Muscle of leg (tissue), 11 donors: ENCODE data around the gene AQP1. TPM values are rescaled to one million over a fixed set of nuclear protein-coding genes. Genes with fewer than 3 reads are reported as not detected.

Source experiments
- DNase-seq: peaks from one replicate; pipeline ENCODE4 v3.0.0; 2013
- H3K27ac ChIP-seq: one replicate; pipeline ENCODE4 v1.5.1; 2013; ENCODE audit warnings: mild to moderate bottlenecking, low read length, control low read depth
- H3K27me3 ChIP-seq: one replicate; pipeline ENCODE4 v1.6.1; 2013; ENCODE audit warnings: low read length; ENCODE audit not compliant: control insufficient read depth, insufficient read depth
- H3K36me3 ChIP-seq: one replicate; pipeline ENCODE4 v1.6.1; 2013; ENCODE audit warnings: low read length; ENCODE audit not compliant: control insufficient read depth, insufficient read depth
- H3K4me1 ChIP-seq: one replicate; pipeline ENCODE4 v1.6.1; 2013; ENCODE audit warnings: low read length; ENCODE audit not compliant: control insufficient read depth, insufficient read depth
- H3K4me3 ChIP-seq: one replicate; pipeline ENCODE4 v1.5.1; 2013; ENCODE audit warnings: low read length, control low read depth
- H3K9me3 ChIP-seq: replicated peaks from 2 replicates; pipeline ENCODE4 v1.6.1; 2013; ENCODE audit warnings: low read depth, low read length; ENCODE audit not compliant: control insufficient read depth
- WGBS: methylation state at CpG from one replicate; pipeline ENCODE4 v1.1.5; 2013; ENCODE audit warnings: missing lambda C conversion rate; ENCODE audit not compliant: insufficient coverage; 5-methylcytosine and 5-hydroxymethylcytosine counted together
- polyA plus RNA-seq, 8 donors: library from polyadenylated mRNA; unstranded; fragments of 120-200 nt; gene quantifications; one replicate each; pipeline versions ENCODE4 v1.2.1 to v1.2.3, GENCODE V29; 2013; ENCODE audit warnings: inconsistent platforms in 1 of 8, low replicate concordance in 1 of 8; ENCODE audit not compliant: insufficient read length in 8 of 8, insufficient read depth in 1 of 8
- total RNA-seq: library from RNA; stranded (reverse); fragments of 120-200 nt; gene quantifications from one replicate; pipeline ENCODE4 v1.2.4, GENCODE V29; 2013

AQP1 gene
- total and polyA plus RNA-seq, 9 donors = 76.5 to 109 (median 87.6) TPM

DNA sequence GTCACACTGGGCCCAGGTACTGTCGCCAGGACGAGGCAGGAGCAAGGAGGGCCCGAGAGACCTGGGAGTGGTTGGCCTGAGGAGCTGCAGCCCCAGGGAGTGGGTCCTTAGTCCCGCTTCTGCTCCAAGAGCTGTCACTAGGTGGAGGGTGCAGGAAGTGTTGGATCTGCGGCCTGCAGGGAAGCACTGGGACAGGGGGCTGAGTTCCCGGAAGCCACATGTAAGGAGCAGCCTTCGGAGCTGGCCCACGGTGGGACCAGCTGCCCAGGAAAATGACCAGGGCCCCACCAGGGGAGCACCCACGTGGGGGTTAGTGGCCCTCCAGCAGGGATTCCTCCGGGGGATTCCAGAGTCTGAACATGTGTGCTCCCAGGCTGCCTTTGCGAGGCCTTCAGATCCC, 9.2 kb upstream of the AQP1 start:
- Histone ChIP-seq H3K4me3 (no peak overlapping the region), H3K36me3 (no peaks in the 10 kb centered on the region), H3K4me1 (peaks cover 56% of the 10 kb centered on the region), H3K27ac (no peak overlapping the region), H3K9me3 (no peaks in the 10 kb centered on the region), H3K27me3 (peaks cover 2% of the 10 kb centered on the region)
- 89% methylated on average over 11 of the region's 11 CpGs for WGBS
- DNase-seq = no peak

DNA sequence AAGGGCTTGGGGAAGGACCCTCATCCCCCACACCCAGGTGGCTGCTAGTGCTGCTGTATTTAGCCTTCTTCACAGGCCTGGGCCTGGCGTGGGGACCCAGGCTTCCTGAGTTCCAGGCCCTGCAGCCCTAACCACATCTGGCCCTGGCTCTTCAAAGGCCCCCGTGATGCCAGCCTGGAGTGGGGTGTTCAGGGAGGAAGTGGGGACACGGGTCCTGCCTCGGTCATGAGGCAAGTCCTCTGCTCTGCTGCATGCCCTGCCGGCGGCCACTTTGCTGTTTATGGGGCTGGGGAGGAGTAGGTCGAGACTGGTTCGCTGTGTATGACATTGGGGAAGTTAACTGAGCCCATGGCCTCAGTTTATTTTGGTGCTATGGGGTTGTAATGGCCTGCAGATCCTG, 8.5 kb upstream of the AQP1 start:
- 100% methylated on average over 7 of the region's 8 CpGs for WGBS
- Histone ChIP-seq H3K27ac (no peak overlapping the region), H3K4me1 (peaks cover 58% of the 10 kb centered on the region)

DNA sequence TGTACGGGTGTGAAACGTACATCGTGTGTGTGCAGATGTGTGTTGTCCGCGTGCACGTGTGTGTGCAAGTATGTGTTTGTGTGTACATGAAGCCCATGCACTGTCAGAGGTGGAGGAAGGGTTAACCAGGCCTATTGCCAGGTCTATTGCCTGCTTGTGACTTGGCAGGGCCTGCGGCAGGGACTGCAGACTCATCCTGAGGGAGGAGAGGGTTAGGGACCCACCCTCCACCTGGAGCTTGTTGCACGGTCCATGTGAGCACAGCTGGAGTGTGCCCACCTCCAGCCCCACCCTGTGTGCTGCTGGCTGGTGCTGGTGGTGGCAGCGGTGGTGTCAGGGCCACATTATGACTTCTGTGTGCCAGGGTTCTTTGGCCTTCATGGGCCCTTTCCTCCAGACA, 7.1 kb upstream of the AQP1 start:
- 0% methylated on average over 1 of the region's 9 CpGs for WGBS

More for the DNA sequence above, 8.5 kb upstream of the AQP1 start:
- DNase-seq = no peak
- no peak overlapping the region for H3K4me3 ChIP-seq
- H3K36me3 ChIP-seq = no peaks in the 10 kb centered on the region
- no peaks in the 10 kb centered on the region for H3K9me3 ChIP-seq
- H3K27me3 ChIP-seq = peaks cover 2% of the 10 kb centered on the region

DNA sequence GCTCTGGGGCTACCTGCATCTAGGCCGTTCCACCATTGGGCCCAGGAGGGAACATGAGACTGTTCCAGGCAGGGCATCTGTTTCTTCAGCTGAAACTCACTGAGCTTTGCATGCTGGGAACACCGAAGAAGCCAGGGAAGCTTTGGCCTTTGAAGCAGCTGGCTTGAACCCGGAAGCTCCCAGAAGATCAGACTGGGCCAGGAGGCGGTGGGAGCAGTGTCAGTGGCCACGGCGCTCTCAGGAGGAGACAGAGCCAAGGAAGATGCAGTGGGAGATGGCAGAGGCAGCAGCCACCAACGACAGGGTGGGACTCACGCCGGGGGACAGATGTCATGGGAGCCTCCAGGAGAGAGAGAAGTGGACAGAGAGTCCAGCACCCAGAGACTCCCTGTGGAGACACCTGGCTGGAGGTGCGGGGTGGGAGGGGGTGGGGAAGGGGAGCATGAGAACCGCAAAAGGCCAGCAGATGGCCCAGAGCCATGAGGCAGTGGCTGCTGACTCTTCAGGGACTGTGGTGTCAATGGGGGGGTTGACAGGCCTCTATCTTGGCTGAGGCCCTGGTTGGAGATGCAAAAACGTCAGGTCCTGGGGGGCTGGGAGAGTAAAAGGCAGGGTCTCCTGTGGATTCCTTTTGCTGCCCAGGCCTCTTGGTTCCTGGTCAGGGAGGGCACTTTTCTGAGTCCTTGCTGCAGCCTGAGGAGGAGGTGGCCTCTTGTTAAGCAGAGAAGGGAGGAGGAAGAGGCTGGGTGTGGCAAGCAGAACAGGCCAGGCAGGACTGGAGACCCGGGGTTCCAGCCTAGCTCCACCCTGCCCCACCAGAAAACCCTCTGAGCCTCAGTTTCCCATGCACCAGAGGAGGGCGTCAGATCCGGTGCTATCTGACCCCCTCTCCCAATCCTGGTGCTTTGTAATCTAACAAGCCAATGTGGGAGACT, 6.3 kb upstream of the AQP1 start:
- no peak overlapping the region for H3K27ac ChIP-seq

More for the DNA sequence above, 7.1 kb upstream of the AQP1 start:
- no peak for DNase-seq
- Histone ChIP-seq H3K27me3 (no peaks in the 10 kb centered on the region), H3K9me3 (no peaks in the 10 kb centered on the region), H3K27ac (no peak overlapping the region), H3K36me3 (no peaks in the 10 kb centered on the region), H3K4me1 (peaks cover 64% of the 10 kb centered on the region), H3K4me3 (no peak overlapping the region)

DNA sequence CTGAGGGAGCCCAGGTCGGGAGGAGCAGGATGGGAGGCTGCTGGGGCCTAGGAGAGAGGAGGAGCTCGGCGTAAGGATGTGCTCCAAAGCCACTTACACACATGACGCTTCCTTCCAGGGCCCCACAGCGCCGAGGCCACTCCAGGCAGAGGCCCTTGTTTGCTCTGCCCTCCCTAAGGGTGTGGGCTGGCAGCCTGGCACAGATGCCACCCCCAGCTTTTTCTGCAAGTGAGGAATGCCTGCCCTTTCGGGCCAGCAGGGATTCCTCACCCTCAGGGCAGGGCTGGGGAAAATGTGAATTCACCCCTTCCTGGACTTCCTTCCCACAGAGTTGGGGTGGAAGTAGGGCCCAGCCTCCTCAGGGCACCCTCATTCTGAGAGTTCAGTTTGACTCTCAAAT, 5.6 kb upstream of the AQP1 start:
- H3K4me3 ChIP-seq = no peak overlapping the region
- H3K27me3 ChIP-seq = no peaks in the 10 kb centered on the region
- H3K4me1 ChIP-seq = peaks cover 68% of the 10 kb centered on the region
- no peaks in the 10 kb centered on the region for H3K9me3 ChIP-seq
- WGBS = 65% methylated on average over 5 of the region's 7 CpGs
- DNase-seq = no peak
- H3K27ac ChIP-seq = no peak overlapping the region
- no peaks in the 10 kb centered on the region for H3K36me3 ChIP-seq

More for the DNA sequence above, 6.3 kb upstream of the AQP1 start:
- no peak for DNase-seq
- Histone ChIP-seq H3K9me3 (no peaks in the 10 kb centered on the region), H3K27me3 (no peaks in the 10 kb centered on the region), H3K36me3 (no peaks in the 10 kb centered on the region), H3K4me3 (no peak overlapping the region), H3K4me1 (peaks cover 64% of the 10 kb centered on the region)
- 49% methylated on average over 12 of the region's 15 CpGs for WGBS

DNA sequence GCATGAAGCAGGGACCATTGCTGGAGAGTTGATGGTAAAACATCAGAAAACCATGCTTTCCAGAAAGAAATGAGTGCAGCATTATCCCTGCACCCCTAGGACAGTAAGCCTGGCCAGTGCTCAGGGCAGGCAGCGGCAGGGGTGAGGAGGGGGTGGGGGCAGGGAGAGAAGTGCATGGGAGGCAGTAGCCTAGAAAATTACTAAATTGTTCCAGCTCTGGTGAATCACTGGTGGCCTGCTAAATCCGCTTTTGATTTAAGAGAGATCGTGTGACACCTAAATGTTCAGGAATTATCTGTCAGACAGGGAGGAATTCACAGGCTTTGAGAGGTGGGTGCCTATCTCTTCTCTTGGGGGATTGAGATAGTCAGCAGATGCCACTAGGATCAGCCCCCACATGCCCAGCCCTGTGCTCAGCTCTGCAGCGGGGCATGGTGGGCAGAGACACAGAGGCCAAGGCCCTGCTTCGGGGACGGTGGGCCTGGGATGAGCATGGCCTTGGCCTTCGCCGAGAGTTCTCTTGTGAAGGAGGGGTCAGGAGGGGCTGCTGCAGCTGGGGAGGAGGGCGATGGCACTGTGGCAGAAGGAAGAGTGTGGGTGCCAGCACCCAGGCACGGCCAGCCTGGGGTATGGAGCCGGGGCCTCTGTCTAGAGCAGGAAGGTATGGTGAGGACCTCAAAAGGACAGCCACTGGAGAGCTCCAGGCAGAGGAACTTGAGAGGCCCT, 5.0 kb upstream of the AQP1 start:
- WGBS = 79% methylated on average over 11 of the region's 11 CpGs
- H3K36me3 ChIP-seq = no peaks in the 10 kb centered on the region
- no peaks in the 10 kb centered on the region for H3K9me3 ChIP-seq
- H3K4me1 ChIP-seq = peaks cover 74% of the 10 kb centered on the region
- H3K4me3 ChIP-seq = no peak overlapping the region
- H3K27me3 ChIP-seq = no peaks in the 10 kb centered on the region
- no peak overlapping the region for H3K27ac ChIP-seq
- no peak for DNase-seq

DNA sequence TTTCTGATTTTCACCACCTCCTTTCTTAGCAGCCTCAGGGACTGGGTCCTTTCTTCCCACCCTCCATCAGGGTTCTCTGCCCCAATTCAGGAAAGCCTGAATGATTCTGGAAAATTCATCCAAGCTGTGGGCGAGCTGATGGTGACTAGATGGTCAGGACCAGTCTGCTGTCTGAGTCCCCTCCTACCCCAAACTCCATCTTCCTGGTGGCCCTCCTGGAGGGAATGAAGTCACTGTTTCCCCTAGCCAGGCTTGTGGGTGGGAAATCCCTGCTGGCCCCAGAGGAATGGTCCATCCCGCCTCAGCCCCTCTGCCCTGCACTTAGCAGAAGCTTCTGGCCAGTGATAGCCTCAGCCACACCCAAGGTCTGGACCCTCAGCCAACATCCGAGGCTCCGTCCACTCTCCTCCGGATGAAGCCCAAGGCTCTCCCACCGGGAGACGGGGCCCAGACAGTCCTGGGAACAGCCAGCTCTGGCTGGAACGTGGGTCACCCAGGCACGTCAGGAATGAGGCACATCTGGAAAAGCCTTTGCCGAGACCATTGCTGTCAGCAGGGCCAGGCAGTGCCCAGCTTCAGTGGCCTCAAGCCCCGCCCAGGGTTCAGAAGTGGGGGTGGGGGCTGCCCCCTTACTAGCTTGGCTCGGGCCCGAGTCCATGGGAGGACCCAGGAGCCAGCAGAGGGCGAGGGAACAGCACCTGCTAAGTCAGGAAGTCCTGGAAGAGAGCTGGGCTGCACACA, 4.0 kb upstream of the AQP1 start:
- no peak overlapping the region for H3K27ac ChIP-seq

DNA sequence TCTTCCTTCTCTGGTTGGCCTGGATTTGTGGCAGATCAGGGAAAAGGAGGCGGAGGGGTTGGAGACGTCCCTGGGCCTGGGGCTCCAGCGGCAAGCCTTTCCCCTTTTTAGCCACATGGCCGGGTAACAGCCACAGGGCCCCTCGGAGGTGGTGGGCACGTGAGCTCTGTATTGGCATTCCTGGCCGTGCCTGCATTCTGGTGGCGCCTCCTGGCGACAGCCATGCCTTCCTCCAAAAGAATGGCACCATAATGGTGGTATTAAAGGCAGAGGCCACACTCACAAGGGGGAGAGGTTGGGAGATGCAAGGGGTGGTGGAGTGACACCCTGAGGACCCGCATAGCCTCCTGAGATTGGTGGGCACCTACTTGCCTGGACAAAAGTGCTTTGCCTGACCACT, 3.0 kb upstream of the AQP1 start:
- Histone ChIP-seq H3K9me3 (no peaks in the 10 kb centered on the region), H3K4me3 (no peak overlapping the region), H3K27me3 (no peaks in the 10 kb centered on the region), H3K27ac (no peak overlapping the region), H3K36me3 (no peaks in the 10 kb centered on the region), H3K4me1 (peaks cover 94% of the 10 kb centered on the region)
- no peak for DNase-seq
- WGBS = 66% methylated on average over 7 of the region's 10 CpGs

More for the DNA sequence above, 4.0 kb upstream of the AQP1 start:
- no peaks in the 10 kb centered on the region for H3K9me3 ChIP-seq
- 22% methylated on average over 11 of the region's 14 CpGs for WGBS
- no peaks in the 10 kb centered on the region for H3K27me3 ChIP-seq
- peak; percentile 67 for DNase-seq
- H3K4me3 ChIP-seq = no peak overlapping the region
- no peaks in the 10 kb centered on the region for H3K36me3 ChIP-seq
- peaks cover 84% of the 10 kb centered on the region for H3K4me1 ChIP-seq

DNA sequence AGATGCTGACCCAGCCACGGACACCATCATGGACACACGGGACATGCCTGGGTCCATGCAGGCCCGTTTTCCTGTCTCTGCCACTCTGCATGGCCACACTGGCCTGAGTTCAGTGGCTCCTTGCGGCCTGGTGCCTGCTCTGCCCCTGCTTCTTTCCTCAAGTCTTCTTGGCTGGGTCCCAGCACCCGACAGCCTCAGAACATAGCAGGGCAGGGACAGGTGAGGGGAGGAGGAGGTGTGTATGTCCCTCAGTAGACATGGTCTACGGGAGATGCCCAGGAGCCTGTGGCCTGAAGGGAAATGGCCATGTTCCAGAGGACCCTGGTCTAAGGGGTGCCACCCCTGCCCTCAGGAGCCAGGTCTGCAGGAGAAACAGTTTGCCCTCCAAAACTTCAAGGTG, 2.2 kb upstream of the AQP1 start:
- Histone ChIP-seq H3K27me3 (no peaks in the 10 kb centered on the region), H3K36me3 (no peaks in the 10 kb centered on the region), H3K4me3 (no peak overlapping the region), H3K9me3 (no peaks in the 10 kb centered on the region), H3K4me1 (peaks cover 99% of the 10 kb centered on the region), H3K27ac (no peak overlapping the region)
- WGBS = 79% methylated on average over 3 of the region's 6 CpGs
- DNase-seq = no peak
